Muscle of arm (tissue), 12 donors: ENCODE results near the gene CNIH3. TPM values are rescaled to one million over a fixed set of nuclear protein-coding genes. Genes with fewer than 3 reads are reported as not detected.

Experiments
- DNase-seq: peaks from one replicate; pipeline ENCODE4 v3.0.0-alpha.2; 2013
- polyA plus RNA-seq, 12 donors: library from polyadenylated mRNA; unstranded; fragments of 120-200 nt; gene quantifications; one replicate each; pipeline ENCODE4 v1.2.1, GENCODE V29; 2013; ENCODE audit not compliant: insufficient read length in 12 of 12

Gene CNIH3
- polyA plus RNA-seq, 12 donors = 1.9 to 3.8 (median 3.3) TPM; not detected in 2

DNA sequence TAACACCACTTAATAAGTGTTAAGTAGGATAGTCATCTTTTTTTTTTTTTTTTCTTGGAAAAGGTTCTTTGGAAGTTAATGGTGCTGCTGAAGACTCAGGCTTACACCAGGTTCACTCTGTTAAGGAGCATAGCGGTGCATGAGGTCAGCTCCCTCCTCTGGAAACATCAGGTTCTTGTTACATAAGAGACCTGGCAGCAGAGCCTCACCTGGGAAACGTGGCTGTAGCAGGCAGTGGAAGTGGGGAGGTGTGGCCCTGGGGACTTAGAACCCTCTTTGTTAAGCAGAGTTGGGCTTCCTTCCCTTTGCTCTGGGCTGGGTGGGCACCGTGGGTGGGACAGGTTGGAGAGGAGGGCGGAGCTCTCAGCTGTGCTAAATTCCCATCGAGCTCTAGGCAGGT, 104.1 kb downstream of the CNIH3 start:
- DNase-seq = no peak

- DNase-seq = no peak
These were observed 104.9 kb downstream of the CNIH3 start for GRCh38 chr1:224721000-224721399.

DNA sequence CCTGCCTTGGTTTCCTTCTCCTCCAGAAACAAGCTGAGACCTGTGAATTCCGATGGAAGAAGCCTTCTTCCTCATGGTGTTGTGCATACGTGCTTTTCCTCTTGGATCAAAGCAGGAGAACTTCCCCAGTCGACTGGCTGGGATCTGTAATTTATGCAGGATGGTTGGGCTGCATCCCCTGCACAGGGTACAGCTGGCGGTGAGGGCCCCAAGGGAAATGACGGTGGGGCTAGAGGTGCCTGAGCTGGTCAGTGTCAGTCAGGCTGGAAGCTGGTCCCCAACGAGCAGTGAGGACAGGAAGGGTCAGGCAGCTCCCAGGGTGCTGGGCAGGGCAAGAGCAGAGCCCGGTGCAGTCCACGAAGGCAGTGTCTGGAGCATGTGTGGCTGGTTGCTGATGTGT, 106.7 kb downstream of the CNIH3 start:
- DNase-seq = no peak

DNA sequence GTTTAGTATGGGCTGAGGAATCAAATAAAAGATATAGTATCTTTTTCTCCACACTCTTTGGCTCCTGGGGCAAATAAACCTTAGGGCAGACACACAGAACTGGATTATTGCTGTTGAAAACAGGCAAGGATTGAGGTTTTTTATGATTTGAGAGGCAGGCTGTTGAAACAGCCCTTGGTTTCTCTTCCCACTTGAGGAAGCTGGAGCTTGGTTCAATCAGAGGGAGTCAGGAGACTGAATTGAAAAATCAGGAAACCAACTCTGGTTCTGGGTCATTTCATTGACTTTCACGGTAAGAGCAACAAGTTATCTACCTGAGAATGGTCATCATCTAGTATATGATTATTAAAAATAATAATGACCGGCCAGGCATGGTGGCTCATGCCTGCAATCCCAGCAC, 108.4 kb downstream of the CNIH3 start:
- no peak for DNase-seq

- no peak for DNase-seq
These were observed 110.5 kb downstream of the CNIH3 start for GRCh38 chr1:224726441-224727182.

- no peak for DNase-seq
These were observed 111.5 kb downstream of the CNIH3 start for GRCh38 chr1:224727351-224728289.

DNA sequence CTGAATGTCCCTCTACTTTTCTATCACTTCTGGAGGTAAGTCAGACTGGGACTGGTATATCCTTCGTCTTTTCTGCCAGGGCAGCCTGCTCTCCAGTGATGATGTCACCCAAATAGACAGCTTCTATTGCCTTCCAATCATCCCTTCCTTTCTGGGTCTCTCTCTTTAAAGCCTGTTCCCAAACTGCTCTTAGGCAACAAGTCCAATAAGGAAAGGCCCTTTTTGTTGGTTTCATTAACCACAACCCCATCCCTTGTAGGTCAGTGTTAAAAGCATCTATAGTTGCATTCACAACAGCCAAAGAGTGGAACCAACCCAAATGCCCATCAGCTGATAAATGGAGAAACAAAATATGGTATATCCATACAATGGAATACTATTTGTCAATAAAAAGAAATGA, 114.4 kb downstream of the CNIH3 start:
- DNase-seq = no peak

DNA sequence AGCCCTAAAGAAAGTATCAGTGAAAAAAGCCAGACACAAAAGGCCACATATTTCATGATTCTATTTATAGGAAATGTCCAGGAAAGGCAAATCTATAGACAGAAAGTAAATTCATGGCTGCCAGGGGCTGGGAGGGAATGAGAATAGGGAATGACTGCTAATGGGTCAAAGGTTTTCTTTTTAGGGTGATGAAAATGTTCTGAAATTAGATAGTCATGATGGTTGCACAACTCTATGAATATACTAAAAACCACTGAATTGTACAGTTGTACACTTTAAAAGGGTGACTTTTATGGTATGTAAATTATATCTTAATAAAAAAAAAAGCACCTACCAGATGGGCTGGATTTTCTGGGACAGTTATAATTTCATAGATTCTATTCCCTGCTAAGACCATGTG, 114.8 kb downstream of the CNIH3 start:
- no peak for DNase-seq

DNA sequence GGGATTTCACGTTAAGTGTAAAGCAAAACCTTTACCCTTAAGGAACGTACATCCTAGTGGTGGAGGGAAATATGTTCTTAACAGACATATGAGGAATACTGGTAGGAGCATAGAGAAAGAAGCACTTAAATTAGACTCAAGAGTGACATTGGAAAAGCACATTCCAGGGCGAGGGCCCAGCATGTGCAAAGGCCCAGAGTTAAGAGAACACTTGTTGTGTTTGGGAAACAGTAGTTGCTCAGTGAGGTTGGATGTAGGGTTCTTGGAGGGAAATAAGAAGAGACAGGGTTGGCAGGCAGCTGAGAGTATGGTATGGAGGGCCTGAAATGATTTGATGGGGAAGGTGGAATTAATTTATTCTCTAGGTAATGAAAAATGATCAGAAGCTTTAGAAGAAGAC, 115.5 kb downstream of the CNIH3 start:
- no peak for DNase-seq

DNA sequence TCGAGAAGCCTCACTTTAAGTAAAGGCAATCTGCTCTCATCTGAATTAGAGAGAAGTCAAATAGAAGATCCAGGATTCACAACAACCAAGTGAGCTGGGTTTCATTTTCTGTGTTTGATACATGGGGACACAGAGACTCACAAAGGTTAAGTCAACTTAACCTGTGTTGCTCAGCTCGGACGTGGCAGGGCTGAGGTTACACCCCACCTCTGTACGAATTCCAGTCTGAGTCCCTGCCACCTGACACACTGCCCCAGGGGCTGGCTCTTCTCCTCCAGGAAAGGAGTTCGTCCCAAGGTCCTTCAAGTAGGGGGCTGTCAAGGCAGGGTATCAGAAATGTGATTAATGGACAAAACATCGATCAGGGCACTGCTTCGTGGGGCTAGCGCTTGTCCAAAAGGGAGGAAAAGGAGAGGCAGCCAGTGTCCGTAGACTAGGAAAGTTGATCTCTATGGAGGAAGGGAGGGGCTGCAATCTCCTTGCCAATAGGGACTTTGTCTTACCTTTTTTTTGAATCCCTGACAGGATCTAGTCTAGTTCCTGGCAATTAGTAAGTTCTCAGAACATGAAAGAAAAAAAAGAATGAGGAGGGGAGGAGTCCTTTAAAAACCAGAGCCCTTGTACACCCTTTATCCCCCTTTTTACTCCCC, 116.4 kb downstream of the CNIH3 start:
- no peak for DNase-seq

DNA sequence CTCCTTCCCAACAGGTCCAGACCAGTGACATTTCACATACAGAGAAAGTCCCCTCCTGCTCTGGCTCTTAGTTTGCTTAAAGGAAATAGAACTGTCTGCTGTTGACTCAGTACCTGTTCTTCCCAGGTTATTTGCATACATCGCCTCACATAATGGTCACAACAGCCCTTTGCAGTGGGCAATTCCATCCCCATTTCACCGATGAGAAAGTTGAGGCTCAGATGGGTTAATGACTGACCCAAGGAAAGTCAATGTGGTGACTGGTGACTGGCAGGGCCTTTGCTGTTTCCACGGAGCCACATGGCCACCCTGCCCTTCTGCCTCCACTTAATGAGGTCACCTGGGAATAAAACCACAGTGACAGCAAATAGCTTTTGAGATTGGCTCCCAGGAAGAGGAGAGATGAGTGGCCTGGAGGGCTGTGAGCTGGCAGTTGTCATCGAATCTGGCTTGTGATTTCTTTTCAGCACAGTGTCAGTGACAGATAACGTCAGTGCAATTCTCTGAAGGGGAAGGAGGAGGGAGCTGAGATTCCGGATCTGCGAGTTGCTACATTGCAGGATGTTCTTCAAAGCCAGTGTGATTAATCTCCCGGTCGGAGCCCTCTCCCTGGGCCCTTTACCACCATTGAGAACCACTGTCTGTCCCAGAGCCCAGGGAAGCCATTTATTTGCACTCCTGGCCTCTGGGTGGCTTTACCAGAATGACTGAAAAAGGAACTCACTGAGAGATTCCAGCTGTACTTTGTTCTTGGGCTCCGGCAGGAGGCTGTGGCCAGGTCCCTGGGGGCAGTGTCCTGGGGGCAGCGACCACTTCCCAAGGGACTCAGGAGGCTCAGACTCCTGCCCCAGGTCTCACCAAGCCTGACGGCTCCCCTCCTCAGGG, 117.2 kb downstream of the CNIH3 start:
- DNase-seq = no peak

GRCh38 chr1:224734261-224734935, 118.3 kb downstream of the CNIH3 start:
- DNase-seq = no peak

- no peak for DNase-seq
These were observed 119.0 kb downstream of the CNIH3 start for GRCh38 chr1:224735159-224735558.

DNA sequence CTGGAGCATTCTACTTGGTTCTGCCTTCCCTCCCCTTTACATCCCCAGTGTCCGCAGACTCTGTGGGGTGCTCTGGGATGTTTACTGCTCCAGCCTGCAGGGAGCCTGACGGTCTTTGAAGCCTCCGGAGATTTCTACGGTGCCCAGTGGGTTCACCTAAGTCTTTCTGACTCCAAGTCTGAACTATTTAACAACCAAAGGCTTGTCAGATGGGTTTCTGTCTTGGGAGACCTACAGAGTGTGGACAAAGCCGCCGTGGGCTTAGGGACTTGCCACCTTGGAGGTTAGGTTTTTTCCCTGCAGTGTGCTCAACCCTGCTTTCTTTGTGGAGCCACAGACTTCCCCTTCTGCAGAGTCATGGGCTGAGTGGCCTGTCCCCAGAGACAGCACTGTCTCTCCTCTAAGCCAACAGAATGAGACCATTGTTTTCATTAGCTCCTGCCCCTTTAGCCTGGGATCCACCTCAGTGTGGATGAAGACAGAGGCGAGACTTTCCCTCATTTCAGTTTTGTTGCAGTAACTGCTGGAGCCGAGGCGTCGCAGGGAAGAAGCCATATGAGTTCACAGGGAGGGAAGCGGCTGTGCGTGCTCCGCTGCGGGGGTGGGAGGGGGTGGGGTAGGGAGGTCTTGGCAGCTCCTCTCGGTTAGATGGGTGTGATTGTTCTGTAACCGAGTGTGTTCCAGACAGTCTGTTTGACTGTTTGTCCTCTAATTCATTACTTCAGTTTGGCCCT, 120.7 kb downstream of the CNIH3 start:
- peak; percentile 15 for DNase-seq

DNA sequence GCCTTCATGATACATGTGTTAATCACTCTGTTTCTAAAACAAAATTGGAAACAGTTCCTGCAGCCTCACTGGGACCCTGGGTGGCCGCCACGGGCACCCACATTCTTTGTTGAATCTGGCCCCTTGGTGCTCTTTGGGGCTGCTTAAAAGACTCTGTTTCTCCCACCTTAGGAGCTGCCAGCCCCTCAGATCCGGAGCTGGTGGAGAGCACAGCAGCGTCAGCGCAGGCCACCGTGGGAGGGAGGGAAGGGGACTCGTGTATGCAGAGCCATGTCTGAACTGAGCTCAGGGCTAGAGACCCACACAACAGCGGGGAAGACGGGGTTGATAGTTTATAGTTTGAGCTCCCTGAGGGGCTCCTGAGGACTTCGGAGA, 121.2 kb downstream of the CNIH3 start:
- no peak for DNase-seq

DNA sequence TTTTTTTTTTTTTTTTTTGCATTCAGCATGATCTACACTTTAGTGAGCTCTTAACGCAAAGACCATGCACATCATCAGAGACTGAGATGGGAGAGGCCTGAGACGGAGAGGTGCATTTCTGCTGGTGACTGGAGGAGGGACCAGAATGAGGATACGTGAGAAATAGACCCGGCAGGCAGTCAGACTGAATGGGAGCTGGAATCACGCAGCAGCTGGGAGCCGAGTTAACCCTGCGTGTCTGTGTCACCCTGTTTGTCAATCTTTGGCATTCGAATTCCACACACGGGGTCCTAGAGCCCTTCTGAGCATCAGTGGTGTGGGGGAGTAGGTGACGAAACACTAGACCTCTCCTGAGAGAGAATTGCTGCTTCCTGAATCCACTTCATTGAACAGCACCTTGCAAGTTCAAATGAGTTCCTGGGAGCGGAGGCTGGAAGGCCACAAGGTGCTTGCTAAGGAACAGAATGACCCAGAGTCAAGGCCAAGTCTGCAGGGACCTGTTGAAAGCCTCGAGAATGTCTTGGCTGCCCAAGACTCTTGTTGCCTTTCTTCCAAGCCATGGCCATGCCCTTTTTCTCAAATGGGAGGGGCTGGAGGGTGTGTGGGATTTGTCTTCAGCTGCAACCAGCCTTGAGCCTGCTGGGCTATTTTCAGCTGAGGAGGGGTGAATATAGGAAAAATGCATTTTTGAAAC, 123.3 kb downstream of the CNIH3 start:
- no peak for DNase-seq

GRCh38 chr1:224739997-224740684, 124.0 kb downstream of the CNIH3 start:
- no peak for DNase-seq

DNA sequence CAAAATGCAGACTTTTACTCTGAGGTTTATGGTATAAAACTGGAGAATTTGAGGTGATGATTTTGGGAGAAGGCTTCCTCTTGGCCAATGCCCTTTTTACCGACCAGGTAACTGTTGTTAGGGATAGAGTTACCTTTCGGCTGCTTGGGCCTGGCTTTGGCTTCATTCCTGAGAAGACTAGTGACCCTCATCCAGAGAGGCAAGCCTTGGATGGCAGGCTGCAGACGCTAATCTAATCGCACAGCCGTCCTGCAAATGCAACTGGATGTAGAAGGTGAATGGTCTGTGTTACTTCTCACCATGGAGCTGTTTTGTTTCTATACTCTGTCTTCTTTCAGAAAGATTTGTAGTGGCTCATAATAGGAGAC, 124.6 kb downstream of the CNIH3 start:
- no peak for DNase-seq

GRCh38 chr1:224742349-224742748, 126.2 kb downstream of the CNIH3 start:
- no peak for DNase-seq
